Nephron (organoid): ENCODE data around the gene COG5.

Experiments used
- H3K27ac Mint-ChIP-seq, 3 experiments: 2 replicates each; pipeline ENCODE4 v1.8.0; 2020; ENCODE audit warnings: mixed read lengths in 3 of 3, mild to moderate bottlenecking in 2 of 3, moderate library complexity in 1 of 3
- H3K27me3 Mint-ChIP-seq: 2 replicates; pipeline ENCODE4 v1.8.0; 2021; ENCODE audit warnings: low read depth, mild to moderate bottlenecking, moderate library complexity, mixed read lengths
- H3K36me3 Mint-ChIP-seq: 2 replicates; pipeline ENCODE4 v1.8.0; 2020; ENCODE audit warnings: low read depth, mixed read lengths
- H3K4me1 Mint-ChIP-seq: 2 replicates; pipeline ENCODE4 v1.8.0; 2020; ENCODE audit warnings: mixed read lengths
- H3K4me3 Mint-ChIP-seq, 3 experiments: 2 replicates each; pipeline ENCODE4 v1.8.0; 2020; ENCODE audit warnings: mild to moderate bottlenecking in 3 of 3, mixed read lengths in 3 of 3, moderate library complexity in 2 of 3
- H3K9me3 Mint-ChIP-seq: 2 replicates; pipeline ENCODE4 v1.8.0; 2020; ENCODE audit warnings: mixed read lengths
- TF ChIP-seq, protein P1 (sequence below), 3 experiments: fragments of 200-600 bp; sonication (generic); IDR thresholded peaks; one replicate each; pipeline ENCODE4 v1.5.0; 2021; ENCODE audit warnings: antibody characterized with exemption in 3 of 3; ENCODE audit not compliant: unreplicated experiment in 3 of 3

COG5 gene

DNA sequence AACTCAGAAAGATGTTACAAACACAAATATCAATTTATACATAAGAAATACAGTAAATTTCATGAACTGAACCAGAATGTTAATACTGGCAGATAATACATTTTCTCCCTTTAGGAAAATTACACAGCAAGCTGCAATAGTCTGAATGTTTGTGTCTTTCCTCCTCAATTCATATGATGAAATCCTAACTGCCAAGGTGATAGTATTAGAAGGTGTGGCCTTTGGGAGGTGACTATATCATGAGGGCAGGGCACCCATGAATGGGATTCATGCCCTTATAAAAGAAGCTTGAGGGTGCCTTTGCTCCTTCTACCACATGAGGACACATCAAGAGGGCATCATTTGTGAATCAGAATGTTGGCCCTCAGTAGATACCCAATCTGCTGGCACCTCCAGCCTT, 158.2 kb downstream of the COG5 start:
- H3K9me3 Mint-ChIP-seq, result no peaks in the 10 kb centered on the region
- H3K27me3 Mint-ChIP-seq, result no peaks in the 10 kb centered on the region
- peaks cover 16% of the 10 kb centered on the region for H3K36me3 Mint-ChIP-seq
- no peak overlapping the region for H3K27ac Mint-ChIP-seq
- no peak overlapping the region for H3K4me3 Mint-ChIP-seq
- TF ChIP-seq, protein P1, sequence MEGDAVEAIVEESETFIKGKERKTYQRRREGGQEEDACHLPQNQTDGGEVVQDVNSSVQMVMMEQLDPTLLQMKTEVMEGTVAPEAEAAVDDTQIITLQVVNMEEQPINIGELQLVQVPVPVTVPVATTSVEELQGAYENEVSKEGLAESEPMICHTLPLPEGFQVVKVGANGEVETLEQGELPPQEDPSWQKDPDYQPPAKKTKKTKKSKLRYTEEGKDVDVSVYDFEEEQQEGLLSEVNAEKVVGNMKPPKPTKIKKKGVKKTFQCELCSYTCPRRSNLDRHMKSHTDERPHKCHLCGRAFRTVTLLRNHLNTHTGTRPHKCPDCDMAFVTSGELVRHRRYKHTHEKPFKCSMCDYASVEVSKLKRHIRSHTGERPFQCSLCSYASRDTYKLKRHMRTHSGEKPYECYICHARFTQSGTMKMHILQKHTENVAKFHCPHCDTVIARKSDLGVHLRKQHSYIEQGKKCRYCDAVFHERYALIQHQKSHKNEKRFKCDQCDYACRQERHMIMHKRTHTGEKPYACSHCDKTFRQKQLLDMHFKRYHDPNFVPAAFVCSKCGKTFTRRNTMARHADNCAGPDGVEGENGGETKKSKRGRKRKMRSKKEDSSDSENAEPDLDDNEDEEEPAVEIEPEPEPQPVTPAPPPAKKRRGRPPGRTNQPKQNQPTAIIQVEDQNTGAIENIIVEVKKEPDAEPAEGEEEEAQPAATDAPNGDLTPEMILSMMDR (IDR thresholded peaks at IDR 0.05; ENCODE audit: unreplicated experiment in 3 of 3), result no peak
- H3K4me1 Mint-ChIP-seq, result no peaks in the 10 kb centered on the region

DNA sequence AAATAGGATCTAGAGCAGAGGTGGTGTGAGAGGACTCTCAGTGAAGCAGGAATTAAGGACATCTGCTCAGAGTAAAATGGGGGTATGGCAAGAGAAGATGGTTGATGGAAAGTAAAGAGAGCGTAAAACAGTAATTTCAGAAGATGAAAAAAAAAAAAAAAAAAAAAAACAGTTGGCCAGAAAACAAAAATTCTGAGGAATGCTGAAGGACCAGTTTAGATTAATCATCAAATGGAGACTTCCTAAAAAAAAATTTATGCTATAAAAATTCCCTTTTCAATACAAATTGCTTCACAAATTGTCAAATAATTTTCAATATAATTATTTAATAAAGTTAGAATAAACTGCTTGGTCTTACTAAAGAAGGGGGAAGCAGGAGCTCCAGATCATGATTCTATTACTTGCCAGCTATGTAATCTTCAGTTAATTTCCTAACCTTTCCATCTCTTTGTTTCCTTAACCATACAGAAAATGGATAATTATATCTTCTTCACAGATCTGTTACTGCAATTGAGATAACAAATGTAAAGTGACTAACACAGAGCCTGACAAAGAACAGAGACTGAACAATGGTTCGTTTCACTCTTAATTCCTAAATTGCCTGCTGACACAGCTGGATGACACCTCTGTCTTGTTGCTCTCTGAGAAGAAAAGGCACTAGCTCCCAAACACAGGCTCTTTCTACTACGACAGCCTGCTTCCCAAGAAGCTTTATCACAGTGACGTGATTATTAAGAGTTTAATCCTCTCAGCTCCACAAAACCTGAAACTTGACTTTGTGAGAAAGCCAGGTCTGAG, 158.8 kb downstream of the COG5 start:
- Mint-ChIP-seq H3K36me3 (peaks cover 12% of the 10 kb centered on the region), H3K27me3 (no peaks in the 10 kb centered on the region), H3K4me1 (no peaks in the 10 kb centered on the region), H3K27ac (no peak overlapping the region), H3K4me3 (no peak overlapping the region), H3K9me3 (no peaks in the 10 kb centered on the region)
- TF ChIP-seq, protein P1 (IDR thresholded peaks at IDR 0.05; ENCODE audit: unreplicated experiment in 3 of 3), result no peak

DNA sequence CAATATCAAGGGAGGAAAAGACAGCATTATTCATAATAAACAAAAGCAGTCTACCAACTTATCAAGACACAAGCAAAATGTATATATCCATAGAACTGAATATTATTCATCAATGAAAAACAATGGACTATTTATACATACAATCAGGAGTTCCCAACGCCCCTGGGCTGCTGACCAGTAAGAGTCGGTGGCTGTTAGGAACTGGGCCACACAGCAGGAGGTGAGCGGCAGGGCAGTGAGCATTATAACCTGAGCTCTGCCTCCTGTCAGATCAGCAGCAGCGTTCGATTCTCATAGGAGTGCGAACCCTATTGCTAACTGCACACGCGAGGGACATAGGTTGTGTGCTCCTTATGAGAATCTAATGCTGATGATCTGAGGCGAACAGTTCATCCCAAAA, 165.6 kb downstream of the COG5 start:
- Mint-ChIP-seq H3K27ac (no peak overlapping the region), H3K36me3 (peaks cover 9% of the 10 kb centered on the region), H3K4me3 (no peak overlapping the region), H3K4me1 (peaks cover 2% of the 10 kb centered on the region), H3K9me3 (no peaks in the 10 kb centered on the region), H3K27me3 (no peaks in the 10 kb centered on the region)
- TF ChIP-seq, protein P1 (IDR thresholded peaks at IDR 0.05; ENCODE audit: unreplicated experiment in 3 of 3), result no peak

DNA sequence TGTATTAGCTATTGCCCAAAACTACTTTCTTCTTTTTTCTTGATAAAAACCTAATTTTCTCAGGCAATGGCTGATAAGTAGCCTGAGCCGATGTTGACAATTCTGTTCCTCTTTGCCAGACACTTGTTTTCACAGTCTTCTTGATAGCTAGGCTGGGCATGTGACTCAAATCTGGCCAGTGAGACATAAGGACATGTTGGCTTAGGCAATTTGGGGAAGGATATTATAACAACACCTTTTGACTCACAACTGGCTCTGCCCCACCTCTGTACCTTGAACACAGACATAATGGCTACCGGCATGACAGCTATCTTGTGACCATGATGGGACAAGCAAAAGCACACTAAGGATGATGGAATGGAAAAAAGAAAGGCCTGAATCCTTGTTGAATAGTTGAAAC, 166.7 kb downstream of the COG5 start:
- Mint-ChIP-seq H3K27me3 (no peaks in the 10 kb centered on the region), H3K4me1 (peaks cover 5% of the 10 kb centered on the region), H3K36me3 (peaks cover 9% of the 10 kb centered on the region), H3K27ac (no peak overlapping the region), H3K4me3 (no peak overlapping the region), H3K9me3 (no peaks in the 10 kb centered on the region)
- TF ChIP-seq, protein P1 (IDR thresholded peaks at IDR 0.05; ENCODE audit: unreplicated experiment in 3 of 3), result no peak

DNA sequence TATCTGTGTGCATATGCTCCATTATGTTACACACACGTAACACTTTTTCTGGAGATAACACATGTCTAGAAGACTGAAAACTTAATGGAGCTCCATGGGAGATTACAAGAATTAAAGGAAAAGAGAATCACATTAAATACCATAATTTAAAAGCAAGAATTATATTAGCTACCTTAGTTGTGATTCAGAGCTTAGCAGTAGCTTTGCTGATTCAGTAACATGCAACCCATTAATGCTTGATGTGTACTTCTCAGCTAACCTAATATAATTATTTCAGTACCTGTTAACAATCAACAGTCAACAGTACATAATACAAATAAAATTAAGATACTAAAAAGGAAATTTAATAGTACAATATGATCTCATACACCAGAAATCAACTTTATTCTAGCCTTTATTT, 167.6 kb downstream of the COG5 start:
- Mint-ChIP-seq H3K27me3 (no peaks in the 10 kb centered on the region), H3K4me1 (peaks cover 6% of the 10 kb centered on the region), H3K4me3 (no peak overlapping the region), H3K27ac (no peak overlapping the region), H3K36me3 (peaks cover 9% of the 10 kb centered on the region), H3K9me3 (no peaks in the 10 kb centered on the region)
- TF ChIP-seq, protein P1 (IDR thresholded peaks at IDR 0.05; ENCODE audit: unreplicated experiment in 3 of 3), result no peak

DNA sequence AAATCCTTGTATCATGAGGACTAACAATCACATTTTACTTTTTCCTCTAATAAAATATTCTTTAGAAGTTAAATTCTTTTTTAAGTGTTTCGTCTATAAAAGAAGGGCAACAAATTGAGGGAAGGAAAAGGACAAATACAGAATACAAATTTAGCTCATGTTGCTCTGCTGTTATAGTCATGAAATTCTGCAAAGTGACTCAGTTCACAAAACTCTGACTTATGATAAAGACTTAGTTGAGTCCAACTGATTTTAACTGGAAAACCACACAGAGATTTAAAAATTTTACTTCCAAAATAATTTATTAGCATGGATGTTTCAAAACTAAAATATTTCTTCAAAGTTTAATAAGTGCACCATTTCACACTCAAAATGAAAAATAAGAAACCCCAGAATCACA, 168.9 kb downstream of the COG5 start:
- H3K27me3 Mint-ChIP-seq, result no peaks in the 10 kb centered on the region
- no peaks in the 10 kb centered on the region for H3K9me3 Mint-ChIP-seq
- H3K4me3 Mint-ChIP-seq, result no peak overlapping the region
- H3K36me3 Mint-ChIP-seq, result peaks cover 9% of the 10 kb centered on the region
- peaks cover 18% of the 10 kb centered on the region for H3K4me1 Mint-ChIP-seq
- TF ChIP-seq, protein P1 (IDR thresholded peaks at IDR 0.05; ENCODE audit: unreplicated experiment in 3 of 3), result no peak
- H3K27ac Mint-ChIP-seq, result no peak overlapping the region
